HepG2 (cell line): ENCODE measurements around the gene TOR4A. TPM values are rescaled to one million over a fixed set of nuclear protein-coding genes. Genes with fewer than 3 reads are reported as not detected.

Source experiments
- CREBL2 ChIP-seq: sonication (generic); formaldehyde crosslinking; IDR thresholded peaks from 2 replicates; pipeline ENCODE4 v1.8.1; 2023; ENCODE audit warnings: missing genetic modification reagents, mild to moderate bottlenecking, borderline replicate concordance
- HMGXB3 ChIP-seq: sonication (generic); formaldehyde crosslinking; IDR thresholded peaks from 2 replicates; pipeline ENCODE4 v1.4.0; 2020; ENCODE audit warnings: missing genetic modification reagents, borderline replicate concordance
- HOMEZ ChIP-seq: IDR thresholded peaks from 2 replicates; pipeline ENCODE4 v1.6.1; 2016; ENCODE audit warnings: low read depth
- PBX3 ChIP-seq: sonication (generic); formaldehyde crosslinking; IDR thresholded peaks from 2 replicates; pipeline ENCODE4 v1.8.1; 2023; ENCODE audit warnings: missing genetic modification reagents, inconsistent platforms, borderline replicate concordance
- PHF5A ChIP-seq: IDR thresholded peaks from one replicate; pipeline ENCODE4 v1.6.1; 2018; ENCODE audit warnings: low read depth, missing genetic modification reagents; ENCODE audit not compliant: unreplicated experiment
- REL ChIP-seq: sonication (generic); formaldehyde crosslinking; conservative IDR thresholded peaks from 2 replicates; pipeline ENCODE4 v1.8.0; 2022; ENCODE audit warnings: mild to moderate bottlenecking, missing genetic modification reagents, moderate library complexity
- ZNF468 ChIP-seq: sonication (generic); formaldehyde crosslinking; IDR thresholded peaks from 2 replicates; pipeline ENCODE4 v1.8.0; 2022; ENCODE audit warnings: mild to moderate bottlenecking, moderate library complexity, missing genetic modification reagents
- ZNF772 ChIP-seq: sonication (generic); formaldehyde crosslinking; IDR thresholded peaks from 2 replicates; pipeline ENCODE4 v1.5.0; 2020; ENCODE audit warnings: mild to moderate bottlenecking, missing genetic modification reagents
- ZNF839 ChIP-seq: sonication (generic); formaldehyde crosslinking; IDR thresholded peaks from 2 replicates; pipeline ENCODE4 v1.4.0; 2020; ENCODE audit warnings: missing genetic modification reagents, mild to moderate bottlenecking, borderline replicate concordance
- polyA plus RNA-seq, 8 experiments: library from polyadenylated mRNA; depleted of rRNA in 3 of 8; stranded (reverse) in 7 of 8; unstranded in 1 of 8; fragments of >200 nt; fragmentation: Illumina TruSeq in 4 of 8; extraction: Trizol in 4 of 8; gene quantifications; 2 replicates each; pipeline versions ENCODE4 v1.2.1 to v1.2.3, GENCODE V29; 2011 to 2016; ENCODE audit warnings: low read depth in 4 of 8, missing spikeins in 1 of 8, mixed read lengths in 1 of 8; ENCODE audit not compliant: insufficient read depth in 1 of 8
- total RNA-seq, 5 experiments: library from RNA; depleted of rRNA; stranded (reverse); fragments of >200 nt; fragmentation: Illumina TruSeq; extraction: Trizol; gene quantifications; 2 replicates each; pipeline ENCODE4 v1.2.3, GENCODE V29; 2016; ENCODE audit warnings: low read depth in 1 of 5

TOR4A gene
- total and polyA plus RNA-seq, 2 of the 13 experiments (the other 11 are each of a cell fraction or from before 2014, with no cell fraction given): 11.1 to 14.2 TPM

- TF ChIP-seq PBX3 (CRISPR knock-in tag) (no peak), CREBL2 (CRISPR knock-in tag) (no peak), ZNF839 (CRISPR knock-in tag) (no peak), PHF5A (CRISPR knock-in tag) (no peak), REL (CRISPR knock-in tag) (0 out of 2 replicates have a peak, but pooled peaks have one; percentile 8), HOMEZ (no peak), HMGXB3 (no peak), ZNF468 (CRISPR knock-in tag) (0 out of 2 replicates have a peak, but pooled peaks have one; percentile 68), ZNF772 (peak; percentile 56; the same call in 1 of the 2 replicates)
- TF ChIP-seq, all 625 proteins: peak for 51
These were observed 48.3 kb upstream of the TOR4A start (continued) for GRCh38 chr9:137228968-137229896.
